Activated CD8-positive, alpha-beta memory T cell treated with anti-CD3 and anti-CD28 coated beads, Interleukin-2, amount 50 U/mL, for 1 hour (primary cell): ENCODE data around the gene TAF4.

Source experiments
- DNase-seq: peaks from one replicate; pipeline ENCODE4 v3.0.0-alpha.2; 2020; ENCODE audit errors: extremely low read depth

Gene TAF4

GRCh38 chr20:61930776-61931475 lies 134.8 kb downstream of the TAF4 start:
- no peak for DNase-seq

DNA sequence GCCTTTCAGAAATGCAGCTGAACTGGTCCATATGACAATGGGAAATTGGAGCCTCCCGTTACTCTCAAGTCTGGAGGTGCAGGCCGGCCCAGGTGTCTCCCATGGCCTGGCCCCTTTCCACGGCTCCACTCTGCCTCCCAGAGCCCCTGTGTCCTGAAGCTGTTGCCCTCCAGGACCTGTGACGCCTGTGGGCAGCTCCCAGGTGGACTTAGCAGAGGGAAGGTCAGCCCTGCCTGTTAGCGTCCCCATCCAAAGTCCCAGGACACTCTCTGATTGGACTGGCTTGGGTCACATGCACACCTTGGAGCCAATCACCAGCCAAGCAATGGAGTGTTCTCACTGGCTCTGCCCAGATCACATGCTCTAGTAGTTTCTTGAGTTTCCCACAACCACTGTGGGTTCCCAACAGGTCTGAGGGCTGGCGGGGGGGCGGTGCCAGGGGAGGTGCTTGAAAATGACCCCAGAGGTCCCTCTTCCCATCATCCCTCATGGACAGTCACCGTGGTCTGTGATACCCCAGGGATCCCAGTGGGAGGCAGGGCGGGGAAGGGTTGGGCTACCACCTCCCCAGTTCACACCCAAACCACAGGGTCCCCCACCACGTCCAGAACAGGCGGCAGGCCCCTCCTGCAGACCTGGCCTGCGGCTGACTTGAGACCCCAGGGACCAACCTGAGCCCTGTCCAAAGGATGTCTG lies 135.6 kb downstream of the TAF4 start:
- no peak for DNase-seq

DNA sequence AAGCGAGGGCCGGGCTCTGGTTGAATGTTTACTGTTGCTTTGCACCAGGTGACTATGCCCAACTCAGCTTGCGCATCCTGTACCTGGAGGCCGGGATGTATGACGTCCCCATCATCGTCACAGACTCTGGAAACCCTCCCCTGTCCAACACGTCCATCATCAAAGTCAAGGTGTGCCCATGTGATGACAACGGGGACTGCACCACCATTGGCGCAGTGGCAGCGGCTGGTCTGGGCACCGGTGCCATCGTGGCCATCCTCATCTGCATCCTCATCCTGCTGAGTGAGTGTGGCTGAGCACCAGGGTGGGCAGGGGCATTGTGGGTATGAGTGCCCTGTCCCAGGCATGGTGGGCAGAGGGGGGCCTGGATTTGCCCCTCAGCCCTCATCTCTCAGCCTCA lies 136.1 kb downstream of the TAF4 start:
- DNase-seq, result no peak

DNA sequence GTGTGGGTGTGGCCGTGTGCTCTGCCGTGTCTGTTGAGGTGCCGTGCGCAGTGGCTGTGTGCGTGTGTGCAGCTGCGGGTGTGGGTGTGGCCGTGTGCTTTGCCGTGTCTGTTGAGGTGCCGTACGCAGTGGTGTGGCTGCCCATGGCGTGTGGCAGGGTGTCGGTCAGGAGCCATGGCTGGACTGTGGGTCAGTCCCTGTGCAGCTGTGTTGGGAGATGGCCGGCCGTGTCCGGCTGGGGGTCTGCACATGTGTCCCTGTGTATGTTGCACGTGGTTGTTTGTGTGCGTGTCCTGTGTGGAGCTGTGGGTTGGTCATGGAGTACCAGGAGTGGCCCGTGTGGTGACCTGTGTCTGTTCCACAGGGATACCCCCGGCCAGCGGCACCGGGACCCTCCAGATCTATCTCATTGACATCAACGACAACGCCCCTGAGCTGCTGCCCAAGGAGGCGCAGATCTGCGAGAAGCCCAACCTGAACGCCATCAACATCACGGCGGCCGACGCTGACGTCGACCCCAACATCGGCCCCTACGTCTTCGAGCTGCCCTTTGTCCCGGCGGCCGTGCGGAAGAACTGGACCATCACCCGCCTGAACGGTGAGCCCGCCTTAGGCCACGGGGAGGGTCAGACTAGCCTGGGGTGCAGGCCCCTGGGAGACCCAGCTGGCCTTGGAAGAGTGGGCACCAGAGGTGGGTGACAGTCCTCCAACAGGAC lies 137.7 kb downstream of the TAF4 start:
- DNase-seq, result no peak

- DNase-seq, result no peak
These were observed 138.4 kb downstream of the TAF4 start for GRCh38 chr20:61927193-61927825.

DNA sequence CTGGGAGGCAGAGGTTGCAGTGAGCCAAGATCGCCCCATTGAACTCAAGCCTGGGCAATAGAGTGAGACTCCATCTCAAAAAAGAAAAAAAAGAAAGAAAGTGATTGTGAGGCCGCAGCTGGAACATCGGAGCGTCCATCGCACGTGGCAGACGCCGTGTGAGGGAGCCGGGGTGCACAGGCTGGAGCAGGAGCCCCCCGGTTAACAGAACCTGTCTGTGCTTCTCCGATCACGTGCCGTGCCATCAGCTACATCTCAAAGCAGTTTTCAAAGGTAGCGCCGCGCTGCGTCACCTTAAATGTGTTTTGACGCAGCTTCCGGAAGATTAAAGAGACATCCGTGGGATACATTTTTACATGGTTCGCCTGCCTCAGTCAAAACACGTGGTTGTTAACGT lies 138.9 kb downstream of the TAF4 start:
- DNase-seq, result no peak

- no peak for DNase-seq
These were observed 139.4 kb downstream of the TAF4 start for GRCh38 chr20:61926253-61926613.

DNA sequence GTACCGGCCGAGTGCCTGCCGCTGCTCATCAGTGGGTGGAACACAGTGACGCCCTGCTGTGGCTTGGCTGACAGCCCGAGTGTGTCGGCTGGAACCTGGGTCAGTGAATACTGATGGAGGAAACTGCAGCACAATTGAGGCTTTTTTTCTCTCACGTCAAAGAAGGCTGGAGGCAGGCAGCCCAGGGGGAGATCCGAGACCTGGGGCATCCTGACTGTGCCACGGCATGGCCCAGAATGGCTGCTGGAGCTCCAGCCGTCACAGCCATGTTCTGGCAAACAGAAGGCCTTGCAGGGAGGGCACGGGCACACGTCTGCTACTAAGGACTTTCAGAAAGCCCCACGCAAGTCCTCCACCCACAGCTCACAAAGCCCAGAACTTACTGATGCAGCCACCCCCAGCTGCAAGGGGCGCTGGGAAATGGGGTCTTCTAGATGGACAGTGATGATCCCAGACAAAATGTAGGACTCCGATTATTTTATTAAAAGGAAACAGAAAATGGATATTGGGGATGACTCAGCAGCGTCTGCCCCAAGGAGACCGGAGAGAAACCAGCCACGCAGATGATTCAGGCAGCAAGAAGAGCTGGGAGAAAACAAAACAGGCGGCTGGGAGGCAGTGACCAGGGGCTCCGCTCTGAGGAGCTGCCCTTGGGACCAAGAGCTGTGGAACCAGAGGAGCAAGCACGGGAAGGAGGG lies 140.0 kb downstream of the TAF4 start:
- DNase-seq, result no peak

DNA sequence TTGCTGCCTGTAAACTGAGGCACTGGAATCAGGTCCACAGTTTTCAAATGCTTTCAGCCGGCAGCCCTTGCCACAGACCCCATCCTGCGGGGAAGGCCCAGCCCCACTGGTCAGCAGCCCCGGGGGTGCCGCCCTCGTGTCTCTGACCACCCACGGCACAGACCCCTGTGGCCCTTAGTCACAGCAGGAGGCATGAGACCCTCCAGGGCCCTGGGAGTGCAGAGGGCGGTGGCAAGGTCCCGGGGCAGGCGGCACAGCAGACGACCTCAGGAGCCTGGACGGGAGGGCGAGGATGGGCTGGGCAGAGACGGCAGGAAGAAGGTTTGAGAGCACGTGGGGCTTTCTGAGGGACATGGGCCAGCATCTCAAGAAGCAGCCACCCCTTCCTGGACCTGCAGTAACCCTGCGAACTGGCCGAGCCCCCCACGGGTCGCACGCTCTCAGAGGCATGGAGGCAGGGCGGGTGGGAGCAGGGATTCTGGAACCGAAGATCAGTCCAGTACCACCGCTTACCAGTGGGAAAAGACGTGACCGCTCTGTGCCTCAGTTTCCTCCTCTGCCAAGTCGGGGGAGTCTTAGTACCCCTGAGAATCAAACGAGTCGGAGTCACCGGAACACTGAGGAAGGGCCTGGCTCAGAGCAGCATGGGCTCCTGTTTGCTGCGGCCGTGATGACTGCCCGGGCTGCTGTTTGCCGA lies 140.7 kb downstream of the TAF4 start:
- no peak for DNase-seq
